ENCODE results near the gene KLF6.

Gene KLF6

GRCh38 chr10:3813986-3814837 lies 29.2 kb upstream of the KLF6 start:
- H2AFZ ChIP-seq (ENCODE audit: low read depth) = no peak overlapping the region
- H3K4me2 ChIP-seq = no peak overlapping the region
- H3K36me3 ChIP-seq (ENCODE audit: insufficient read depth) = no peaks in the 10 kb centered on the region
- TF ChIP-seq CTCF (conservative IDR thresholded peaks at IDR 0.05; ENCODE audit: low read depth, low read length) = no peak
- H3K9ac ChIP-seq = no peak overlapping the region
- H3K4me3 ChIP-seq (IDR thresholded peaks at IDR 0.05; ENCODE audit: insufficient read depth, low read depth, low read length) = no peak overlapping the region
- H3K27ac ChIP-seq = no peak overlapping the region
- no peaks in the 10 kb centered on the region for H4K20me1 ChIP-seq (ENCODE audit: insufficient read depth)
- H3K4me1 ChIP-seq (ENCODE audit: low read depth, poor library complexity, severe bottlenecking) = peaks cover 38% of the 10 kb centered on the region
- H3K27me3 ChIP-seq (ENCODE audit: insufficient read depth, low read depth) = no peaks in the 10 kb centered on the region
- no peaks in the 10 kb centered on the region for H3K79me2 ChIP-seq (ENCODE audit: insufficient read depth, low read depth)

DNA sequence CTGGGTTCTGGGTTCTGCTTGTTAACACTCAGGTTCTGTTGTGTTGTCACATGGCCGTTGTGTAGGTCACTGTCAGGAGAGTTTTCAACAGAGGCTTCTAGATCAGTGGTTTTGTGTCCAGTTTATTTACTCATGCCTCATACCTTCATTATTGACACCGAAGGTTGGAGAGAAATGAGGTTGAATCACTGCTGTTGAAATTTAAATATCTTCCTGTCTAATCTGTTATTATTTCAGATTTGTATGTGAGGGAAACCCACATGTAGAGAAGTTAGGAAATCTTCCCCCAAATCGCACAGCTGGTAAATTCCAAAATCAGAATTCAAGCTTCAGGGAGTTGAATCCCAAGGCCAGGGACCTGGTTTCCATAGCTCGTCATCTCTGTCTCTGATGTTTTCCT lies 28.3 kb upstream of the KLF6 start:
- H2AFZ ChIP-seq (ENCODE audit: low read depth) = no peak overlapping the region

GRCh38 chr10:3812141-3812540 lies 27.1 kb upstream of the KLF6 start:
- H3K4me3 ChIP-seq (IDR thresholded peaks at IDR 0.05; ENCODE audit: insufficient read depth, low read depth, low read length) = no peak overlapping the region
- H3K27me3 ChIP-seq (ENCODE audit: insufficient read depth, low read depth) = no peaks in the 10 kb centered on the region
- no peaks in the 10 kb centered on the region for H3K79me2 ChIP-seq (ENCODE audit: insufficient read depth, low read depth)
- H3K4me2 ChIP-seq = peak overlapping the region; percentile 92
- H3K36me3 ChIP-seq (ENCODE audit: insufficient read depth) = no peaks in the 10 kb centered on the region
- no peak for TF ChIP-seq CTCF (conservative IDR thresholded peaks at IDR 0.05; ENCODE audit: low read depth, low read length)
- H3K4me1 ChIP-seq (ENCODE audit: low read depth, poor library complexity, severe bottlenecking) = peaks cover 55% of the 10 kb centered on the region
- H2AFZ ChIP-seq (ENCODE audit: low read depth) = 0 out of 2 replicates have a peak overlapping the region, but pooled peaks have one; percentile 19
- no peak overlapping the region for H3K27ac ChIP-seq
- H3K9ac ChIP-seq = no peak overlapping the region; the same call in 1 of the 2 replicates
- H4K20me1 ChIP-seq (ENCODE audit: insufficient read depth) = no peaks in the 10 kb centered on the region

More for the DNA sequence above, 28.3 kb upstream of the KLF6 start:
- Histone ChIP-seq H4K20me1 (ENCODE audit: insufficient read depth) (no peaks in the 10 kb centered on the region), H3K4me2 (no peak overlapping the region), H3K36me3 (ENCODE audit: insufficient read depth) (no peaks in the 10 kb centered on the region), H3K79me2 (ENCODE audit: insufficient read depth, low read depth) (no peaks in the 10 kb centered on the region), H3K4me3 (IDR thresholded peaks at IDR 0.05; ENCODE audit: insufficient read depth, low read depth, low read length) (no peak overlapping the region), H3K9ac (no peak overlapping the region), H3K4me1 (ENCODE audit: low read depth, poor library complexity, severe bottlenecking) (peaks cover 43% of the 10 kb centered on the region), H3K27me3 (ENCODE audit: insufficient read depth, low read depth) (no peaks in the 10 kb centered on the region), H3K27ac (no peak overlapping the region)
- no peak for TF ChIP-seq CTCF (conservative IDR thresholded peaks at IDR 0.05; ENCODE audit: low read depth, low read length)

DNA sequence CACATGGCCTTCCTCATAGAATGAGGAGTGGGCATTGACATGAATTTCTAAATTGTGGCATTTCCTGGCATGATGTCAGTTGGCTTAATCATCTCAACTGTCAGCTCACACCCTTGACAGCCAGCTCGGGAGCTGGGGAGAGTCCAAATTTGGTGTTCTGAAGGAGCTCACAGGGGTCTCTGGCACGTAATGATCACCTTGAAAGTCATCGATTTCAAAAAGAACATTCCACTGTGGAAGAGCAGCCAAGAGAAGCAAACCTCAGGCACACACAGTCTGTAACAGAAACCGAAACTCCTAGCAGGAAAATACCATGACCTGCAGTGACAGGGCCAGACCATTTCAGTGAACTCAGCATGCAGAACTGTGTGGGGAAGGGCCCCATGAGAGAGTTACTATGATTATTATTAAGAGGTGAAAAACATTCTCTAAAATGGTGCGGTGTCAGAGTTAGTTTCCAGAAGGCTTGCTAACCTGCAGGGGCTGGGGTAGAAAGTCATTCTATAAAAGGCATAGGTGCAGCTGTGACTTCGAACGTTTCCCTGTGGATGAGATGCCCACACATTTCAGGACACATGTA lies 26.4 kb upstream of the KLF6 start:
- no peaks in the 10 kb centered on the region for H3K27me3 ChIP-seq (ENCODE audit: insufficient read depth, low read depth)
- peak overlapping the region; percentile 47 for H3K27ac ChIP-seq
- H3K9ac ChIP-seq = peak overlapping the region; percentile 9; the same call in 1 of the 2 replicates
- peaks cover 62% of the 10 kb centered on the region for H3K4me1 ChIP-seq (ENCODE audit: low read depth, poor library complexity, severe bottlenecking)
- H3K4me3 ChIP-seq (IDR thresholded peaks at IDR 0.05; ENCODE audit: insufficient read depth, low read depth, low read length) = no peak overlapping the region
- TF ChIP-seq CTCF (conservative IDR thresholded peaks at IDR 0.05; ENCODE audit: low read depth, low read length) = no peak
- H3K4me2 ChIP-seq = peak overlapping the region; percentile 92
- no peaks in the 10 kb centered on the region for H4K20me1 ChIP-seq (ENCODE audit: insufficient read depth)
- no peaks in the 10 kb centered on the region for H3K79me2 ChIP-seq (ENCODE audit: insufficient read depth, low read depth)
- H3K36me3 ChIP-seq (ENCODE audit: insufficient read depth) = no peaks in the 10 kb centered on the region
- H2AFZ ChIP-seq (ENCODE audit: low read depth) = peak overlapping the region; percentile 19

Measured in KMS-11 (cell line).